T-helper 1 cell treated with Interleukin-12 subunit alpha and Interleukin-12 subunit beta and Interleukin-4 antibody, amounts not matched to agents 30 μg/mL and 1 μg/mL, for 36 hours (primary cell): Measurements from ENCODE around the gene IL17B.

Experiments
- H3K27ac Mint-ChIP-seq: one replicate; pipeline ENCODE4 v1.8.0; 2021; ENCODE audit warnings: mild to moderate bottlenecking, mixed read lengths
- H3K27me3 Mint-ChIP-seq: one replicate; pipeline ENCODE4 v1.8.0; 2021; ENCODE audit warnings: low read depth, mixed read lengths
- H3K36me3 Mint-ChIP-seq: one replicate; pipeline ENCODE4 v1.8.0; 2021; ENCODE audit warnings: low read depth, mixed read lengths
- H3K4me1 Mint-ChIP-seq: one replicate; pipeline ENCODE4 v1.8.0; 2021; ENCODE audit warnings: low read depth, mixed read lengths
- H3K4me3 Mint-ChIP-seq: one replicate; pipeline ENCODE4 v1.8.0; 2021; ENCODE audit warnings: mild to moderate bottlenecking, moderate library complexity, mixed read lengths
- H3K9me3 Mint-ChIP-seq: one replicate; pipeline ENCODE4 v1.8.0; 2021; ENCODE audit warnings: mixed read lengths

IL17B gene

GRCh38 chr5:149349382-149349781, 29.7 kb downstream of the IL17B start:
- H3K9me3 Mint-ChIP-seq, result no peaks in the 10 kb centered on the region
- H3K27me3 Mint-ChIP-seq, result no peaks in the 10 kb centered on the region
- H3K36me3 Mint-ChIP-seq, result peaks cover 78% of the 10 kb centered on the region
- H3K4me3 Mint-ChIP-seq, result peak overlapping the region; percentile 86
- H3K27ac Mint-ChIP-seq, result peak overlapping the region; percentile 92
- H3K4me1 Mint-ChIP-seq, result peaks cover 69% of the 10 kb centered on the region

- peaks cover 67% of the 10 kb centered on the region for H3K4me1 Mint-ChIP-seq
- no peaks in the 10 kb centered on the region for H3K9me3 Mint-ChIP-seq
- H3K36me3 Mint-ChIP-seq, result peaks cover 71% of the 10 kb centered on the region
Measured at GRCh38 chr5:149348518-149348917, 30.6 kb downstream of the IL17B start.

GRCh38 chr5:149345892-149346222, 33.2 kb downstream of the IL17B start:
- Mint-ChIP-seq H3K36me3 (peaks cover 48% of the 10 kb centered on the region), H3K4me3 (peak overlapping the region; percentile 98), H3K4me1 (peaks cover 52% of the 10 kb centered on the region), H3K27ac (peak overlapping the region; percentile 87), H3K9me3 (no peaks in the 10 kb centered on the region), H3K27me3 (peaks cover 4% of the 10 kb centered on the region)

More at GRCh38 chr5:149348518-149348917, 30.6 kb downstream of the IL17B start:
- peak overlapping the region; percentile 86 for H3K4me3 Mint-ChIP-seq
- peak overlapping the region; percentile 92 for H3K27ac Mint-ChIP-seq
- H3K27me3 Mint-ChIP-seq, result no peaks in the 10 kb centered on the region

- peak within 1 kb of the TSS; percentile 98 for H3K4me3 Mint-ChIP-seq
- peak within 1 kb of the TSS; percentile 87 for H3K27ac Mint-ChIP-seq
- H3K4me1 Mint-ChIP-seq, result peaks cover 47% of the 10 kb centered on the region
Measured at GRCh38 chr5:149345147-149345891, 33.8 kb downstream of the IL17B start, which contains the start of gene GRPEL2. TSS of gene GRPEL2 (plus strand) at chr5:149345499. CDS start at chr5:149345540, 41 bp downstream.

GRCh38 chr5:149344151-149344550, 34.9 kb downstream of the IL17B start:
- Mint-ChIP-seq H3K27me3 (peaks cover 4% of the 10 kb centered on the region), H3K4me1 (peaks cover 37% of the 10 kb centered on the region), H3K9me3 (no peaks in the 10 kb centered on the region), H3K27ac (peak overlapping the region; percentile 87), H3K36me3 (peaks cover 32% of the 10 kb centered on the region), H3K4me3 (peak overlapping the region; percentile 22)

More at GRCh38 chr5:149345147-149345891, 33.8 kb downstream of the IL17B start, which contains the start of gene GRPEL2:
- Mint-ChIP-seq H3K9me3 (no peaks in the 10 kb centered on the region), H3K36me3 (peaks cover 43% of the 10 kb centered on the region), H3K27me3 (peaks cover 4% of the 10 kb centered on the region)

- Mint-ChIP-seq H3K36me3 (peaks cover 11% of the 10 kb centered on the region), H3K27me3 (peaks cover 18% of the 10 kb centered on the region), H3K9me3 (no peaks in the 10 kb centered on the region), H3K4me1 (peaks cover 16% of the 10 kb centered on the region), H3K27ac (no peak overlapping the region), H3K4me3 (no peak overlapping the region)
Measured at GRCh38 chr5:149341876-149342275, 37.2 kb downstream of the IL17B start.

- H3K27me3 Mint-ChIP-seq, result peaks cover 21% of the 10 kb centered on the region
- no peaks in the 10 kb centered on the region for H3K9me3 Mint-ChIP-seq
- peaks cover 5% of the 10 kb centered on the region for H3K36me3 Mint-ChIP-seq
- H3K4me3 Mint-ChIP-seq, result no peak overlapping the region
- no peak overlapping the region for H3K27ac Mint-ChIP-seq
- peaks cover 13% of the 10 kb centered on the region for H3K4me1 Mint-ChIP-seq
Measured at GRCh38 chr5:149340920-149341319, 38.2 kb downstream of the IL17B start.

- no peak overlapping the region for H3K27ac Mint-ChIP-seq
- no peaks in the 10 kb centered on the region for H3K36me3 Mint-ChIP-seq
- H3K9me3 Mint-ChIP-seq, result no peaks in the 10 kb centered on the region
- H3K27me3 Mint-ChIP-seq, result peaks cover 20% of the 10 kb centered on the region
- H3K4me3 Mint-ChIP-seq, result no peak overlapping the region
- H3K4me1 Mint-ChIP-seq, result no peaks in the 10 kb centered on the region
Measured at GRCh38 chr5:149338364-149338763, 40.7 kb downstream of the IL17B start.

GRCh38 chr5:149337736-149338135, 41.4 kb downstream of the IL17B start:
- Mint-ChIP-seq H3K27me3 (peaks cover 17% of the 10 kb centered on the region), H3K9me3 (no peaks in the 10 kb centered on the region), H3K27ac (no peak overlapping the region), H3K36me3 (no peaks in the 10 kb centered on the region), H3K4me1 (no peaks in the 10 kb centered on the region), H3K4me3 (no peak overlapping the region)

GRCh38 chr5:149333711-149334443, 45.2 kb downstream of the IL17B start:
- H3K27me3 Mint-ChIP-seq, result peaks cover 17% of the 10 kb centered on the region
- no peaks in the 10 kb centered on the region for H3K36me3 Mint-ChIP-seq
- no peak overlapping the region for H3K4me3 Mint-ChIP-seq
- no peaks in the 10 kb centered on the region for H3K4me1 Mint-ChIP-seq
- no peaks in the 10 kb centered on the region for H3K9me3 Mint-ChIP-seq
- no peak overlapping the region for H3K27ac Mint-ChIP-seq

GRCh38 chr5:149328177-149328576, 50.9 kb downstream of the IL17B start:
- Mint-ChIP-seq H3K9me3 (no peaks in the 10 kb centered on the region), H3K4me1 (no peaks in the 10 kb centered on the region), H3K36me3 (no peaks in the 10 kb centered on the region), H3K27ac (no peak overlapping the region), H3K4me3 (no peak overlapping the region), H3K27me3 (no peaks in the 10 kb centered on the region)

GRCh38 chr5:149326611-149327010, 52.5 kb downstream of the IL17B start:
- Mint-ChIP-seq H3K4me1 (no peaks in the 10 kb centered on the region), H3K27me3 (no peaks in the 10 kb centered on the region), H3K36me3 (no peaks in the 10 kb centered on the region), H3K9me3 (no peaks in the 10 kb centered on the region), H3K4me3 (no peak overlapping the region), H3K27ac (no peak overlapping the region)

GRCh38 chr5:149325894-149326293, 53.2 kb downstream of the IL17B start:
- Mint-ChIP-seq H3K9me3 (no peaks in the 10 kb centered on the region), H3K27me3 (no peaks in the 10 kb centered on the region), H3K4me3 (no peak overlapping the region)

GRCh38 chr5:149325166-149325735, 53.8 kb downstream of the IL17B start:
- Mint-ChIP-seq H3K27ac (no peak overlapping the region), H3K27me3 (no peaks in the 10 kb centered on the region), H3K9me3 (no peaks in the 10 kb centered on the region), H3K4me1 (no peaks in the 10 kb centered on the region), H3K36me3 (no peaks in the 10 kb centered on the region), H3K4me3 (no peak overlapping the region)

More at GRCh38 chr5:149325894-149326293, 53.2 kb downstream of the IL17B start:
- Mint-ChIP-seq H3K36me3 (no peaks in the 10 kb centered on the region), H3K4me1 (no peaks in the 10 kb centered on the region), H3K27ac (no peak overlapping the region)

- H3K27ac Mint-ChIP-seq, result no peak overlapping the region
Measured at GRCh38 chr5:149324641-149325040, 54.5 kb downstream of the IL17B start.

More at GRCh38 chr5:149324641-149325040, 54.5 kb downstream of the IL17B start:
- H3K4me3 Mint-ChIP-seq, result no peak overlapping the region
- H3K9me3 Mint-ChIP-seq, result no peaks in the 10 kb centered on the region
- H3K27me3 Mint-ChIP-seq, result no peaks in the 10 kb centered on the region
- H3K4me1 Mint-ChIP-seq, result no peaks in the 10 kb centered on the region
- no peaks in the 10 kb centered on the region for H3K36me3 Mint-ChIP-seq
